Measurements from ENCODE around the gene PPT1.
"Not testable (repeated sequence)": the region's sequence is repeated elsewhere in the genome, so short reads cannot be mapped to it uniquely, and the experiment has no call there.

PPT1 gene

GRCh38 chr1:40053138-40053887, 43.7 kb downstream of the PPT1 start:
- no peak for DNase-seq

GRCh38 chr1:40050863-40051262, 46.2 kb downstream of the PPT1 start:
- DNase-seq = no peak

DNA sequence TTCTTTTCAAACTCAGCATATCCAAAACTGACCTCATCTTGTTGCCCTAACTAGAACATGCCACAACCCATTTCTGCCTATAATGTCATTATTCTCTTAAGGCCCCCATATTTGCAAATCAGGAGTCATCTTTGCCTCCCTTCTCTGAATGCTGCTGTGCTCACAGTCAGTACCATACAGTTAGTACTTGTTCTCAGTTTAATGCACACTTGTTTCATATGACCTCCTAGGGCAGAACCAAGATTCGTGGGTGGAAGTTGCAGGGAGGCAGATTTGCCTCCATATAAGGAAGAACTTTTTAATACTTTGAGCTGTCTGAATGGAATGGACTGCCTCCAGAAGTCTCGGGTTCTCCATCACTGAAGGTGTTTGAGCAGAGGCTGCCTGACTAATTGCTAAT, 47.3 kb downstream of the PPT1 start:
- no peak for DNase-seq

- DNase-seq = no peak
Measured at GRCh38 chr1:40047769-40048168, 49.3 kb downstream of the PPT1 start.

- DNase-seq = no peak
Measured at GRCh38 chr1:40047276-40047675, 49.8 kb downstream of the PPT1 start.

GRCh38 chr1:40045766-40046165, 51.3 kb downstream of the PPT1 start:
- no peak for DNase-seq

DNA sequence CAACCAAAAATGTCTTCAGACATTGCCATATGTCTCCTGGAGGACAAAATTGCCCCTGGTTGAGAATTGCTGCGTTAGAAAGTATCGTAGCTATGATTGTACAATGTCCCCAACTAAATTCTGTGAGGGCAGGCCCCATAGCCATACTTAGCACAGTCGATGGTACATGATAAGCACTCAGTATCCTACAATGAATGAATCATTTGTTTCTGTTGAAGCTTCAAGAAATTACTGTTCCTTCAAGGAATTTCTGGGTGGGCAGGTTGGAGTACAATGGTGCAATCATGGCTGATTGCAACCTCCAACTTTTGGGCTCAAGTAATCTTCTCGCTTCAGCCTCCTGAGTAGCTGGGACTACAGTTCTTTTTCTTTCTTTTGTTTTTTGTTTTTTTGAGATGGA, 51.9 kb downstream of the PPT1 start:
- DNase-seq = no peak

- no peak for DNase-seq
Measured at GRCh38 chr1:40044110-40044509, 52.9 kb downstream of the PPT1 start.

GRCh38 chr1:40042341-40042740, 54.7 kb downstream of the PPT1 start:
- DNase-seq = no peak

GRCh38 chr1:40041466-40041838, 55.6 kb downstream of the PPT1 start:
- DNase-seq = no peak

GRCh38 chr1:40040511-40041465, 56.3 kb downstream of the PPT1 start, which contains the start of gene CAP1:
TSS of gene CAP1 (plus strand) at chr1:40040729. CDS start at chr1:40059347, 18,618 bp downstream.
- peak; percentile 98 for DNase-seq

- peak; percentile 83 for DNase-seq
Measured at GRCh38 chr1:40039757-40040510, 57.1 kb downstream of the PPT1 start.

DNA sequence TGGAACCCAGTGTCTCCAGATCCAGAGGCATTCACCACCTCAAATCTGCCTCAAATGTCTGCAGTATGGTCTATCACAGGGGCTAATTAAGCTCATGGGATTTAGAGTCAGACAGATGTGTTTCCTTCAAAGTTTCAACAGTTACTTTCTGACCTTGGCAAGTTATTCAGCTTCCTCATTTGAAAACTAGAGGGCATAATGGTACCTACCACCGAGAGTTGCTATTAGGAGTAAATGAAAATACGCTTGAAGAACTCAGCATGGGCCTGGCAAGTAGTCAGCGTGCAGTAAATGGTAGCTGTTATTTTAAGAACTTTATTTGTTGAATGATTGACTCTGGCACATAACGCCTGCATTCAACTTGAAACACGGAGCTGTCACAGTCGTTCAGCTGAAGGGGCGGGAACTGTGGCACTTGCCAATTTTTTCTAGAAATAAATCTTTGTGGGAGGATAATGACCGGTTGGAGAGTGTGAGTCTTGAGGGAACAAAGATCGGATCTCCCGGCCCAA, 57.8 kb downstream of the PPT1 start:
- peak; percentile 81 for DNase-seq

DNA sequence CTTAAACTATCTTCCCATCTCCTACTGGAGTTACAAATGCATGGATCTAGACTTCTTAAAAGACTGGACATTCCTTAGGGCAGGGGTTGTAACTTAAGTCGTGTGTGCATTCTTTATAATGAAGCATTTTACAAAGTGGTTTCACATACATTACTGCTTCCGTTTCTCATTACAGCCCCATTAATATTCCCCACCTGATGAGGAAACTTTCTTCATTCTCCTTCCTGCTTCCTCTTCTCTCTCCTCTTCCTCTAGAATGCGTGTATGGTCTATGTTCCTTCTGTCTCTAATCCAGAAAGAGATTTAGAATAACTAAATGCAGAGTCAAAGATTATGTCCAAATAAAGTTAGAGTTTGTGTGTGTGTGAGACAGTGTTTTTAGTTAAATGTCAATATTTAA, 58.4 kb downstream of the PPT1 start:
- no peak for DNase-seq

GRCh38 chr1:40037254-40037653, 59.8 kb downstream of the PPT1 start:
- DNase-seq = not testable (repeated sequence)

- DNase-seq = no peak
Measured at GRCh38 chr1:40036574-40036973, 60.5 kb downstream of the PPT1 start.

DNA sequence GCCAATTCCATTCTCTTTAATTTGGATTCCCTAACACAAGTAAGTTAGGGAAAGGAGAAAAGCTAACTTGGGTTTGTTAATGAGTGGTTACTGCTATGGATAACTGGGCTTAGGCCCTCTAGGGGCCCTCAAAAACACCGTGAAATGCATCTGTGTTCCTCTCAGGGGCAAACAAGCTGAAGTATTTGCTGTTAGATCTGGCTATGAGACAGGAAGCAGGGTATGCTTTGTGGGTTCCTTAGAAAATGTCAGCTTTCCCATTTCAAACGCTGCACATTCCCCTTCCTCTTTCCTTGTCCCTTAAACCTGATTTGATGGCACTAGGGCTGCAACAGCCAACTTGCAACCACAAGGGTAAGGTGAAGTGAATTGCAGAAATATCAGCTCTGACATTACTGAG, 62.2 kb downstream of the PPT1 start:
- no peak for DNase-seq

- DNase-seq = peak; percentile 28
Measured at GRCh38 chr1:40032240-40032891, 64.7 kb downstream of the PPT1 start.

DNA sequence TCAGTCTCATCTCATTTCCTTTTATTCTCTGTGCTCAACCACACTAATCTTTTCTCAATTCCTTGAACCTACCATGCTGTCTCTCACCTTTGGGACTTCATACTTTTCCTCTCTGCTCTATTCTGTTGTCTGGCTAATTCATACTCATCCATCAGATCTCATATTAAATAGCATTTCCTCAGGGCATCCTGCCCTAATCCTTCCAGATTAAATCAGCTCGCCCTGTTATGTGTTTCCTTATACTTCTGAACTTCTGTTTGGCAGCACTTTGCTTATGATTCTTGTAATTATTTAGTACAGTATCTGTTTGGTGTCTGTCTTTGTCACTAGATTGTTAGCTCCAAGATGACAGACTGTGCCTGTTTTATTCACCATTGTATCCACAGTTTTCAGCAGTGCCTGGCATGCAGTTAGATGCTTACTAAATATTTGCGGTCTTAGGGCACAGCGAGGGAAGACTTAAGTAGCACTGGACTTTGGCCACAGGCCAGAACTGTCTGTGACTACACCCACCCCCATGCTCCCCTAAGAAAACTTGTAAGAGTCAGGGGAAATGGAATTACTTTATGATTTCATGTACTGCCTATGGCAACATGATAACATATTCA, 66.4 kb downstream of the PPT1 start:
- no peak for DNase-seq

DNA sequence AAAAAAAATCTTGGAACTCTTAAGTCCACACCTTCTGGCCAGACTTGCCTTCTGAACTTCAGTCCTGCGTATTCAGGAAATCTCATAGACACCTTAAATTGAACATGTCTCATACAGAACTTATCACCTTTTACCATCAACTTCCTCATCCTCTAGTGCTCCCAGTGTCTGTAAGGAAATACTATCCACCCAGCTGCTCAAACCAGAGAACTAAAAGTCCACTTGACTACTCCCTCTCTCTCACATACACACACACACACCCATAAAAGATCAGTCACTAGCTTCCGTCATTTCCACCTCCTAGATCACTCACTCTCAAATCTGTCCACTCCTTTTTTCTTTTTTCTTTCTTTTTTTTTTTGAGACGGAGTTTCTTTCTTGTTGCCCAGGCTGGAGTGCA, 67.4 kb downstream of the PPT1 start:
- no peak for DNase-seq

GRCh38 chr1:40027647-40028046, 69.4 kb downstream of the PPT1 start:
- DNase-seq = no peak

GRCh38 chr1:40024671-40025070, 72.4 kb downstream of the PPT1 start:
- DNase-seq = no peak

All from DMS79 treated with DMSO at 0.1 percent for 48 hours (cell line).